PC-3 (cell line): ENCODE results near the gene ARHGEF17. TPM values are rescaled to one million over a fixed set of nuclear protein-coding genes. Genes with fewer than 3 reads are reported as not detected.

Source experiments
- ATAC-seq: fragments of 200-7000 bp; cut with Tn5 transposase; 2 replicates; pipeline ENCODE4 v1.9.1; 2020; ENCODE audit warnings: mild to moderate bottlenecking, moderate library complexity
- BruUV-seq: library from RNA; stranded (reverse); fragments of 400-500 nt; replicated peaks from 2 replicates; lab custom pipeline; 2021; lab: Mats Ljungman, UMichigan
- CTCF ChIA-PET: fragments of 300-600 bp; sonication (Branson Sonifier 250); formaldehyde crosslinking; loops from one replicate; lab custom pipeline; 2022; ENCODE audit warnings: antibody characterized with exemption; lab: Charles Lee
- POLR2A ChIA-PET: fragments of 300-600 bp; sonication (Branson Sonifier 250); formaldehyde crosslinking; loops from one replicate; lab custom pipeline; 2022; ENCODE audit warnings: antibody characterized with exemption; ENCODE audit not compliant: unreplicated experiment; lab: Charles Lee
- DNase-seq: peaks from one replicate; pipeline ENCODE4 v3.0.0-alpha.2; 2015
- H2AFZ ChIP-seq: fragments of 300-600 bp; sonication (generic); 2 replicates; pipeline ENCODE4 v1.6.0; 2016; ENCODE audit warnings: antibody characterized with exemption, low read length
- H3F3A ChIP-seq: fragments of 300-600 bp; sonication (generic); one replicate; pipeline ENCODE4 v1.6.0; 2017; ENCODE audit warnings: antibody characterized with exemption, low read length, control low read depth, mild to moderate bottlenecking; ENCODE audit not compliant: unreplicated experiment
- H3K27ac ChIP-seq: fragments of 300-600 bp; sonication (generic); 2 replicates; pipeline ENCODE4 v1.5.1; 2016; ENCODE audit warnings: mild to moderate bottlenecking, low read length
- H3K27me3 ChIP-seq: fragments of 300-600 bp; sonication (generic); 2 replicates; pipeline ENCODE4 v1.6.1; 2016; ENCODE audit warnings: low read length, mixed read lengths
- H3K36me3 ChIP-seq: fragments of 300-600 bp; sonication (generic); 2 replicates; pipeline ENCODE4 v1.6.1; 2016; ENCODE audit warnings: low read depth, mixed run types, low read length, mixed read lengths
- H3K4me1 ChIP-seq: fragments of 300-600 bp; sonication (generic); 2 replicates; pipeline ENCODE4 v1.5.1; 2016; ENCODE audit warnings: low read length; ENCODE audit not compliant: insufficient read depth
- H3K4me2 ChIP-seq: fragments of 300-600 bp; sonication (generic); 2 replicates; pipeline ENCODE4 v1.6.0; 2016; ENCODE audit warnings: low read length
- H3K4me3 ChIP-seq: fragments of 300-600 bp; sonication (generic); 2 replicates; pipeline ENCODE4 v1.5.1; 2016; ENCODE audit warnings: mild to moderate bottlenecking, low read length, mixed read lengths
- H3K79me2 ChIP-seq: fragments of 300-600 bp; sonication (generic); 2 replicates; pipeline ENCODE4 v1.6.1; 2017; ENCODE audit warnings: low read length, mixed read lengths
- H3K9ac ChIP-seq: fragments of 300-600 bp; sonication (generic); 2 replicates; pipeline ENCODE4 v1.6.0; 2016; ENCODE audit warnings: mild to moderate bottlenecking, low read length
- H3K9me2 ChIP-seq: fragments of 300-600 bp; sonication (generic); replicated peaks from 2 replicates; pipeline ENCODE4 v1.6.1; 2016; ENCODE audit warnings: mixed run types, low read length, mixed read lengths
- H3K9me3 ChIP-seq: fragments of 300-600 bp; sonication (generic); 2 replicates; pipeline ENCODE4 v1.6.1; 2016; ENCODE audit warnings: low read length, mixed read lengths
- H4K20me1 ChIP-seq: fragments of 300-600 bp; sonication (generic); 2 replicates; pipeline ENCODE4 v1.6.1; 2016; ENCODE audit warnings: low read length, mixed read lengths
- EZH2 ChIP-seq: fragments of 300-600 bp; sonication (generic); IDR thresholded peaks from one replicate; pipeline ENCODE4 v1.6.1; 2017; ENCODE audit warnings: antibody characterized with exemption, mild to moderate bottlenecking, low read length; ENCODE audit not compliant: unreplicated experiment
- EZH2phosphoT487 ChIP-seq: fragments of 300-600 bp; sonication (generic); IDR thresholded peaks from 2 replicates; pipeline ENCODE4 v1.6.1; 2018; ENCODE audit warnings: mild to moderate bottlenecking, antibody characterized with exemption, low read length, borderline replicate concordance
- intact Hi-C: fragments of 100-400 bp; cut with micrococcal nuclease; formaldehyde crosslinking; loops from 2 replicates; pipeline ENCODE4 v1.9.0; 2023
- total RNA-seq: library from RNA; depleted of rRNA; stranded (reverse); fragments of >200 nt; gene quantifications from 2 replicates; pipeline ENCODE4 v1.2.3, GENCODE V29; 2014
- TF ChIP-seq, protein P1 (sequence below): fragments of 300-600 bp; sonication (generic); conservative IDR thresholded peaks from 2 replicates; pipeline ENCODE4 v1.5.1; 2017; ENCODE audit warnings: antibody characterized with exemption, low read depth, mild to moderate bottlenecking, low read length

Gene ARHGEF17
- total RNA-seq, 1 experiment from 2014 or later: 6.2 TPM

DNA sequence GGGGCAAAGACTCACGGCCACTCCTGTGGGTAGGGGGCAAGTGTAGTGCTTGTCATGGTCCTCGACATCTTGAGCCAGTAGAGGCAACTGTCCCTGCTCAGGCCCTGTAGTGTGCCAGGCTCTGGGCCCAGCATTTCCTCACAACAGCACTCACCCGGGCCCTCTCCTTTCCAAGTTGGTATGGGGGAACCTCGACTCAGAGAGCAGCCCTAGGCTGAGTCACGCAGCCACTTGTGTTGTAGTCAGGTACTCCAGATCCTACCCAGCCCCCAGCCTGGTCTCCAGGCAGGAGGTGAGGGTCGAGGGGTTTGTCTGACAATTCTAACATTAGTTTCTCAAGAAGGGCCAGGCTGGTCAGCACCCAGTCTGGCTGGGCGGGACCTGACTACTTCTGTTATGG, 72.3 kb downstream of the ARHGEF17 start:
- ATAC-seq (no peak), DNase-seq (no peak)
- Histone ChIP-seq H4K20me1 (peaks cover 69% of the 10 kb centered on the region), H3K4me1 (peaks cover 28% of the 10 kb centered on the region), H3K79me2 (peaks cover 91% of the 10 kb centered on the region), H3K4me2 (no peak overlapping the region), H3F3A (no peaks in the 10 kb centered on the region), H3K9me3 (no peaks in the 10 kb centered on the region), H3K9me2 (no peaks in the 10 kb centered on the region), H2AFZ (no peak overlapping the region), H3K9ac (no peak overlapping the region), H3K27ac (no peak overlapping the region), H3K4me3 (no peak overlapping the region), H3K36me3 (peaks cover 5% of the 10 kb centered on the region; the same call in 1 of the 2 replicates), H3K27me3 (no peaks in the 10 kb centered on the region)
- intact Hi-C loops: no loop called here
- no peak for TF ChIP-seq EZH2
- TF ChIP-seq EZH2phosphoT487: no peak
- TF ChIP-seq, protein P1, sequence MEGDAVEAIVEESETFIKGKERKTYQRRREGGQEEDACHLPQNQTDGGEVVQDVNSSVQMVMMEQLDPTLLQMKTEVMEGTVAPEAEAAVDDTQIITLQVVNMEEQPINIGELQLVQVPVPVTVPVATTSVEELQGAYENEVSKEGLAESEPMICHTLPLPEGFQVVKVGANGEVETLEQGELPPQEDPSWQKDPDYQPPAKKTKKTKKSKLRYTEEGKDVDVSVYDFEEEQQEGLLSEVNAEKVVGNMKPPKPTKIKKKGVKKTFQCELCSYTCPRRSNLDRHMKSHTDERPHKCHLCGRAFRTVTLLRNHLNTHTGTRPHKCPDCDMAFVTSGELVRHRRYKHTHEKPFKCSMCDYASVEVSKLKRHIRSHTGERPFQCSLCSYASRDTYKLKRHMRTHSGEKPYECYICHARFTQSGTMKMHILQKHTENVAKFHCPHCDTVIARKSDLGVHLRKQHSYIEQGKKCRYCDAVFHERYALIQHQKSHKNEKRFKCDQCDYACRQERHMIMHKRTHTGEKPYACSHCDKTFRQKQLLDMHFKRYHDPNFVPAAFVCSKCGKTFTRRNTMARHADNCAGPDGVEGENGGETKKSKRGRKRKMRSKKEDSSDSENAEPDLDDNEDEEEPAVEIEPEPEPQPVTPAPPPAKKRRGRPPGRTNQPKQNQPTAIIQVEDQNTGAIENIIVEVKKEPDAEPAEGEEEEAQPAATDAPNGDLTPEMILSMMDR: no peak
- BruUV-seq: no TSS peak
- POLR2A ChIA-PET: no interaction called here
- CTCF ChIA-PET: no interaction called here

DNA sequence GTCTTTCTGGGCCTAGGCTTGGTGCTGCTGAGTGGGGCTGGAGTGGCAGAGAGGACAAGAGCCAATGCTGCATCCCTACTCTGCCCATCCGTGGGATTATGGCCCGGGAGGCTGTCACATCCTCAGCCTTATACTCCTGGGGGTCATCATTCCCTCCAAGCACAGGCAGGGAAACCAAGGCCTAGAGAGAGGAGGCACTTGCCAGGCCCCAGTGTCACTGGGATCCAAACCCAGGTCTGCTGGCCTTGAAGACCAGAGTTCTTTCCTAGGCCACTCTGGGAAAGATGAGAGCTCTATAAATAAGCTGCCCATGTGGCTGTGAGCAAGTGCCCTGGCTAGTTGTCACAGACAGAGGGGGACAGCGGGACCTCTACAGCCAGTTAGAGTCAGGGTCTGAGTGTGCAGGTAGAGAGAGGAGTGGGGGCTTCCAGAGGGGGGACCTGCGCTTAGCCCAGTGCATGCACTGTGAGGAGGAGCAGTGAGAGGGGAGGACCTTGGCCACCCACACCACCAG, 72.9 kb downstream of the ARHGEF17 start:
- H3K79me2 ChIP-seq: peaks cover 97% of the 10 kb centered on the region
- H3K4me2 ChIP-seq: no peak overlapping the region
- intact Hi-C loops: no loop called here
- no peak for ATAC-seq
- BruUV-seq: no TSS peak
- POLR2A ChIA-PET: no interaction called here
- no peaks in the 10 kb centered on the region for H3K9me3 ChIP-seq
- H3K9ac ChIP-seq: no peak overlapping the region
- H3K9me2 ChIP-seq: no peaks in the 10 kb centered on the region
- peaks cover 5% of the 10 kb centered on the region; the same call in 1 of the 2 replicates for H3K36me3 ChIP-seq
- H3K27ac ChIP-seq: no peak overlapping the region
- no peak overlapping the region for H2AFZ ChIP-seq
- CTCF ChIA-PET: no interaction called here
- H3F3A ChIP-seq: no peaks in the 10 kb centered on the region
- H3K27me3 ChIP-seq: no peaks in the 10 kb centered on the region
- no peak overlapping the region for H3K4me3 ChIP-seq
- DNase-seq: no peak
- peaks cover 75% of the 10 kb centered on the region for H4K20me1 ChIP-seq
- H3K4me1 ChIP-seq: peaks cover 24% of the 10 kb centered on the region
- TF ChIP-seq EZH2 (no peak), EZH2phosphoT487 (no peak)
- TF ChIP-seq, protein P1: no peak

DNA sequence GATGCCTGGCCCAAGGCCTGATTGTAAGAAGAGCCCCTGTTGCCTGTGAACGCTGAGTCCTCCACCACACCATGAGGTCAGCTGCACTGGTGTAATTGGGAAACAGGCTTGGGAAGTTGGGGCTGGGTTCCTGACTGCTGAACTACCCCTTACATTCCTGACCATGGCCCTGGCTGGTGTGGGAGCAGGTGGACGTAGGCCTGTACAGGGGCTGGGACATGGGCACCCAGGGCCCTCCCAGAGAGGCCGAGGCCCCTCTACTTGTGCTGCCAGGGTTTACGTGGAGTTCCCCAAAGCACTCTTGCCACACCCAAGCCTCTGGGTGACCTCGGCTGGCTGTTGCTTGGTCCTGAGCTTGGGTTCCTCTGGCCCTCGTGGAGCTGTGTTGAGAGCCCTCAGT, 73.5 kb downstream of the ARHGEF17 start:
- Histone ChIP-seq H3K27ac (no peak overlapping the region), H3K9me2 (no peaks in the 10 kb centered on the region), H2AFZ (no peak overlapping the region), H4K20me1 (peaks cover 81% of the 10 kb centered on the region), H3K79me2 (peaks cover 100% of the 10 kb centered on the region), H3K9me3 (no peaks in the 10 kb centered on the region), H3K4me3 (no peak overlapping the region), H3K27me3 (no peaks in the 10 kb centered on the region), H3F3A (no peaks in the 10 kb centered on the region), H3K9ac (no peak overlapping the region), H3K4me1 (peaks cover 24% of the 10 kb centered on the region), H3K36me3 (peaks cover 5% of the 10 kb centered on the region; the same call in 1 of the 2 replicates), H3K4me2 (no peak overlapping the region)
- ChIA-PET CTCF (no interaction called here), POLR2A (no interaction called here)
- ATAC-seq (no peak), DNase-seq (no peak)
- BruUV-seq: no TSS peak
- TF ChIP-seq, protein P1: no peak
- TF ChIP-seq EZH2phosphoT487 (no peak), EZH2 (no peak)
- intact Hi-C loops: no loop called here
